Astrocyte of the spinal cord (primary cell): ENCODE results near the gene DDX52.

Experiments
- DNase-seq: peaks from one replicate; pipeline ENCODE4 v3.0.0; 2011; ENCODE audit warnings: low read depth, low spot score
- H3K4me3 ChIP-seq: 2 replicates; pipeline ENCODE4 v1.5.1; 2011; ENCODE audit warnings: low read depth, mild to moderate bottlenecking, low read length, moderate library complexity
- CTCF ChIP-seq: IDR thresholded peaks from 2 replicates; pipeline ENCODE4 v1.5.1; 2012; ENCODE audit warnings: low read depth, mild to moderate bottlenecking, low read length, inconsistent platforms
- in situ Hi-C: cut with HindIII; loops from 2 replicates; pipeline ENCODE4 v1.10.0; 2017; ENCODE audit warnings: low sequenced_read_pairs

Gene DDX52

DNA sequence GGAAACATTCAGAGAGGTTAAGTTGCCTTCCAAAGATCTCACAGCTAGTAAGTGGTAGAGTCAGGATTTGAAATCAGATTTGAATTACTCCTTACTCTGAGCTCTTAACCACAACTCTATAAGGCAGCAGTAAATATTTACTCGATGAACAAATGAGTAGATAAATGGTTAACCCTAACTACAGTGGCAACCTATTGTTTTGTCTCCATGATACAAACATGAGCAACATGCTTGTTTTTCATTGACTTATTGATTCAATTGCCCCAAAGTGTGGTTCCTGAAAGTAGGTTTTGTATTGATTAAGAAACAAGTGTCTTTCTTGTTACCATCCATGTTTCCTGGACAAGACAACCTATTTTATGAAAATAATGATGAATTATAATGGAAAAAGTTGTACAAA, 34.8 kb upstream of the DDX52 start:
- no peak for TF ChIP-seq CTCF
- H3K4me3 ChIP-seq = no peak overlapping the region
- in situ Hi-C loops = no loop called here
- DNase-seq = no peak

- no peak for TF ChIP-seq CTCF
- no peak for DNase-seq
These were observed 33.8 kb upstream of the DDX52 start for GRCh38 chr17:37677021-37677420.

GRCh38 chr17:37676115-37676925, 33.1 kb upstream of the DDX52 start:
- no peak for DNase-seq
- in situ Hi-C loops = no loop called here
- H3K4me3 ChIP-seq = no peak overlapping the region
- no peak for TF ChIP-seq CTCF

More at GRCh38 chr17:37677021-37677420, 33.8 kb upstream of the DDX52 start:
- no peak overlapping the region for H3K4me3 ChIP-seq
- in situ Hi-C loops = no loop called here

DNA sequence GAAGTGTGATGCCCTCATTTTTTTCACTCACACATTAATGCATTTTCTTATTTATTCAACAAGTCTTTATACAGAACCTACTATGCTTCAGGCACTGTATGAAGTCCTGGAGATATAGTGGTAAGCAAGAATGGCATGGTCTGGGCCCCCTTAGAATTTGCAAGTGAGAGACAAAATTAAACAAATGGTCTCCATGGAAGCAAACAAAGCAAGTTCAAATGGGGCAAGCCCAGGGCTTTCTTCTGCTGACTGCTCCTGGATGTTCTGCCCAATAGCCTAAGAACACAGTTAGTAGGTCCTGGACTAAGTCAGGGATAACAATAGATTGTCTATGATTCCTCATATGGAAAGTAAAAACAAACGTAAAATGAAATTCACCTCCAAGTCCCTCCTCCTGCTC, 31.3 kb upstream of the DDX52 start:
- no peak for TF ChIP-seq CTCF
- DNase-seq = no peak
- in situ Hi-C loops = no loop called here
- H3K4me3 ChIP-seq = no peak overlapping the region

GRCh38 chr17:37673386-37673785, 30.1 kb upstream of the DDX52 start:
- in situ Hi-C loops = no loop called here
- TF ChIP-seq CTCF = no peak

GRCh38 chr17:37672548-37673078, 29.4 kb upstream of the DDX52 start:
- no peak overlapping the region for H3K4me3 ChIP-seq
- in situ Hi-C loops = no loop called here
- no peak for TF ChIP-seq CTCF
- no peak for DNase-seq

More at GRCh38 chr17:37673386-37673785, 30.1 kb upstream of the DDX52 start:
- DNase-seq = no peak
- no peak overlapping the region for H3K4me3 ChIP-seq
